Measurements from ENCODE around the gene SYNE3.

- TF ChIP-seq SP1 (IDR thresholded peaks at IDR 0.05; ENCODE audit: low read depth, low read length) (no peak), POLR2AphosphoS5 (IDR thresholded peaks at IDR 0.05; ENCODE audit: low read length) (no peak)
These were observed 15.6 kb downstream of the SYNE3 start for GRCh38 chr14:95500772-95501401.

Measured in GM12878 (cell line).